Fibroblast of lung (primary cell): ENCODE results near the gene NOSTRIN.

Experiments used
- CTCF ChIP-seq, 2 donors: IDR thresholded peaks in 1 of 2; conservative IDR thresholded peaks in 1 of 2; 1 replicate in 1 of 2; 2 replicates in 1 of 2; pipeline ENCODE4 v1.5.1; 2011 to 2012; ENCODE audit warnings: low read length in 2 of 2, control low read depth in 1 of 2, inconsistent platforms in 1 of 2, low read depth in 1 of 2, mild to moderate bottlenecking in 1 of 2
- EZH2 ChIP-seq: IDR thresholded peaks from 2 replicates; pipeline ENCODE4 v1.5.1; 2012; ENCODE audit warnings: low read length, control low read depth, mild to moderate bottlenecking; ENCODE audit errors: missing control alignments

- TF ChIP-seq CTCF (conservative IDR thresholded peaks at IDR 0.05 in 1 of 2, IDR thresholded peaks at IDR 0.05 in 1 of 2; ENCODE audit: low read depth in 1 of 2, low read length in 2 of 2) (no peak), EZH2 (no peak)
Observed at GRCh38 chr2:168889635-168890005, 87.2 kb downstream of the NOSTRIN start.
